SK-N-SH treated with all-trans-retinoic acid at 6 μM for 48 hours (cell line): ENCODE data around the gene C3orf52.

Source experiments
- ATAC-seq: fragments of 200-7000 bp; cut with Tn5 transposase; 3 replicates; pipeline ENCODE4 v1.9.1; 2020; ENCODE audit warnings: mild to moderate bottlenecking, moderate library complexity
- ARNTL ChIP-seq: fragments of 450-650 bp; formaldehyde crosslinking; IDR thresholded peaks from 2 replicates; pipeline ENCODE4 v1.5.0; 2020; ENCODE audit warnings: low read depth, mild to moderate bottlenecking, moderate library complexity, borderline replicate concordance
- BACH2 ChIP-seq: fragments of 250-450 bp; sonication (Bioruptor Pico); IDR thresholded peaks from 2 replicates; pipeline ENCODE4 v1.9.0; 2021; ENCODE audit warnings: mild to moderate bottlenecking, borderline replicate concordance
- CREB5 ChIP-seq: fragments of 250-450 bp; sonication (Bioruptor Pico); IDR thresholded peaks from 2 replicates; pipeline ENCODE4 v1.5.1; 2020; ENCODE audit warnings: low read depth, mild to moderate bottlenecking, moderate library complexity
- CSDC2 ChIP-seq: fragments of 250-450 bp; sonication (Bioruptor Pico); IDR thresholded peaks from 2 replicates; pipeline ENCODE4 v1.5.0; 2020; ENCODE audit warnings: mild to moderate bottlenecking, moderate library complexity
- CSRNP3 ChIP-seq: fragments of 250-450 bp; sonication (Bioruptor Pico); IDR thresholded peaks from 2 replicates; pipeline ENCODE4 v1.5.1; 2021; ENCODE audit warnings: mild to moderate bottlenecking, moderate library complexity
- ESRRG ChIP-seq: fragments of 250-450 bp; sonication (Bioruptor Pico); IDR thresholded peaks from 2 replicates; pipeline ENCODE4 v1.6.1; 2021; ENCODE audit warnings: mild to moderate bottlenecking
- GLIS3 ChIP-seq: fragments of 250-450 bp; sonication (Bioruptor Pico); IDR thresholded peaks from 2 replicates; pipeline ENCODE4 v1.5.0; 2020; ENCODE audit warnings: mild to moderate bottlenecking, moderate library complexity
- ISL1 ChIP-seq: fragments of 250-450 bp; sonication (Bioruptor Pico); IDR thresholded peaks from 2 replicates; pipeline ENCODE4 v2.1.2; 2022; ENCODE audit warnings: mild to moderate bottlenecking, moderate library complexity
- OSR1 ChIP-seq: fragments of 250-450 bp; sonication (Bioruptor Pico); IDR thresholded peaks from 2 replicates; pipeline ENCODE4 v1.8.0; 2022; ENCODE audit warnings: moderate library complexity, mild to moderate bottlenecking, inconsistent platforms
- PATZ1 ChIP-seq: fragments of 250-450 bp; sonication (Bioruptor Pico); IDR thresholded peaks from 2 replicates; pipeline ENCODE4 v1.8.0; 2020; ENCODE audit warnings: mild to moderate bottlenecking, moderate library complexity, borderline replicate concordance
- POU6F1 ChIP-seq: fragments of 250-450 bp; sonication (Bioruptor Pico); IDR thresholded peaks from 2 replicates; pipeline ENCODE4 v1.8.0; 2021; ENCODE audit warnings: low read depth, mild to moderate bottlenecking, moderate library complexity, borderline replicate concordance
- PPARA ChIP-seq: fragments of 250-450 bp; sonication (Bioruptor Pico); IDR thresholded peaks from 2 replicates; pipeline ENCODE4 v1.5.0; 2020; ENCODE audit warnings: mild to moderate bottlenecking, borderline replicate concordance
- RARB ChIP-seq: fragments of 250-450 bp; sonication (Bioruptor Pico); IDR thresholded peaks from 2 replicates; pipeline ENCODE4 v1.8.0; 2021; ENCODE audit warnings: mild to moderate bottlenecking, moderate library complexity
- SNAI2 ChIP-seq: fragments of 250-450 bp; sonication (Bioruptor Pico); IDR thresholded peaks from 2 replicates; pipeline ENCODE4 v1.5.0; 2020; ENCODE audit warnings: mild to moderate bottlenecking, moderate library complexity
- TOX ChIP-seq: fragments of 250-450 bp; sonication (Bioruptor Pico); IDR thresholded peaks from 2 replicates; pipeline ENCODE4 v1.8.0; 2021; ENCODE audit warnings: mild to moderate bottlenecking, moderate library complexity, borderline replicate concordance
- TSHZ2 ChIP-seq: fragments of 250-450 bp; sonication (Bioruptor Pico); IDR thresholded peaks from 2 replicates; pipeline ENCODE4 v1.5.0; 2020; ENCODE audit warnings: mild to moderate bottlenecking, moderate library complexity
- ZC3H10 ChIP-seq: fragments of 250-450 bp; sonication (Bioruptor Pico); IDR thresholded peaks from 2 replicates; pipeline ENCODE4 v1.5.1; 2021; ENCODE audit warnings: mild to moderate bottlenecking, moderate library complexity
- ZFP3 ChIP-seq: fragments of 250-450 bp; sonication (Bioruptor Pico); IDR thresholded peaks from 2 replicates; pipeline ENCODE4 v1.5.0; 2020; ENCODE audit warnings: mild to moderate bottlenecking, moderate library complexity
- ZFP30 ChIP-seq: fragments of 450-650 bp; formaldehyde crosslinking; IDR thresholded peaks from 2 replicates; pipeline ENCODE4 v1.5.0; 2022; ENCODE audit warnings: mild to moderate bottlenecking, moderate library complexity
- ZNF565 ChIP-seq: fragments of 450-650 bp; formaldehyde crosslinking; conservative IDR thresholded peaks from 2 replicates; pipeline ENCODE4 v1.5.0; 2020; ENCODE audit warnings: low read depth, mild to moderate bottlenecking, moderate library complexity
- ZNF70 ChIP-seq: fragments of 450-650 bp; formaldehyde crosslinking; IDR thresholded peaks from 2 replicates; pipeline ENCODE4 v1.5.0; 2020; ENCODE audit warnings: mild to moderate bottlenecking, moderate library complexity

The C3orf52 gene

GRCh38 chr3:112104774-112105173 is 18.6 kb downstream of the C3orf52 start (continued):
- no peak for TF ChIP-seq PPARA
- no peak for TF ChIP-seq ZNF70 (CRISPR knock-in tag)
- TF ChIP-seq CSRNP3 (CRISPR knock-in tag) = no peak
- TF ChIP-seq OSR1 (CRISPR knock-in tag) = no peak

GRCh38 chr3:112109322-112109721 is 23.1 kb downstream of the C3orf52 start:
- TF ChIP-seq TOX (no peak), BACH2 (CRISPR knock-in tag) (no peak), ARNTL (CRISPR knock-in tag) (no peak), ZFP3 (CRISPR knock-in tag) (no peak), CSDC2 (CRISPR knock-in tag) (no peak), ESRRG (CRISPR knock-in tag) (no peak), POU6F1 (no peak), PATZ1 (CRISPR knock-in tag) (no peak), ISL1 (CRISPR knock-in tag) (no peak), GLIS3 (CRISPR knock-in tag) (no peak), ZFP30 (CRISPR knock-in tag) (no peak), SNAI2 (CRISPR knock-in tag) (no peak), ZNF565 (no peak), TSHZ2 (CRISPR knock-in tag) (no peak), RARB (CRISPR knock-in tag) (no peak), PPARA (no peak), ZC3H10 (no peak), ZNF70 (CRISPR knock-in tag) (no peak), CSRNP3 (CRISPR knock-in tag) (no peak), CREB5 (CRISPR knock-in tag) (no peak)
- no peak for ATAC-seq

- TF ChIP-seq TOX = no peak
- no peak for TF ChIP-seq ZNF70 (CRISPR knock-in tag)
- no peak for TF ChIP-seq SNAI2 (CRISPR knock-in tag)
- no peak for TF ChIP-seq PATZ1 (CRISPR knock-in tag)
Observed at GRCh38 chr3:112111785-112112402, 25.7 kb downstream of the C3orf52 start.

More at GRCh38 chr3:112111785-112112402, 25.7 kb downstream of the C3orf52 start:
- ATAC-seq = peak; percentile 97
